GM19351 (cell line): ENCODE data around the gene C19orf47.
"Not testable (repeated sequence)": the region's sequence is repeated elsewhere in the genome, so short reads cannot be mapped to it uniquely, and the experiment has no call there.

Experiments
- ATAC-seq: cut with Tn5 transposase; IDR thresholded peaks from one replicate; pipeline ENCODE4 v1.9.1; 2021; ENCODE audit warnings: mild to moderate bottlenecking, moderate library complexity; ENCODE audit not compliant: unreplicated experiment

The C19orf47 gene

GRCh38 chr19:40377876-40378385 is 29.7 kb upstream of the C19orf47 start:
- no peak for ATAC-seq

DNA sequence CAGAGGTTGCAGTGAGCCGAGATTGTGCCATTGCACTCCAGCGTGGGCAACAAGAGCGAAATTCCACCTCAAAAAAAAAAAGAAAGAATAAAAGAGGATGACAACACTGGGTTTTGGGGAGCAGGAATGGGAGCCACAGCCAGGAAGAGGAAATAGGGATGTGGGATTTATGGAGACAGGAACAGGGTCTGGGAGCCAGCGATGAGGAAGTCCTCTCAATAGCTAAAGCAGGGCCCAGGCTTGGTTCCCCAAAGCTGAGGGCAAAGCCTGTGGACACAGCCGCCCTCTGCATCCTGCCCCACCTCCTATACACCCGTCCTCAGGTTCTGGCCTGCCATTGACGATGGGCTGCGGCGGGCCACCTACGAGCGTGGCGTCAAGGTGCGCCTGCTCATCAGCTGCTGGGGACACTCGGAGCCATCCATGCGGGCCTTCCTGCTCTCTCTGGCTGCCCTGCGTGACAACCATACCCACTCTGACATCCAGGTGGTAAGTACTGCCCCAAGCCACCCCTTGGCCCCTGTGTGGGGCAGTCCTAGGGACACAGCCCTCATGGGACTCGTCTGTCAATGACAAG is 28.2 kb upstream of the C19orf47 start:
- ATAC-seq: no peak

DNA sequence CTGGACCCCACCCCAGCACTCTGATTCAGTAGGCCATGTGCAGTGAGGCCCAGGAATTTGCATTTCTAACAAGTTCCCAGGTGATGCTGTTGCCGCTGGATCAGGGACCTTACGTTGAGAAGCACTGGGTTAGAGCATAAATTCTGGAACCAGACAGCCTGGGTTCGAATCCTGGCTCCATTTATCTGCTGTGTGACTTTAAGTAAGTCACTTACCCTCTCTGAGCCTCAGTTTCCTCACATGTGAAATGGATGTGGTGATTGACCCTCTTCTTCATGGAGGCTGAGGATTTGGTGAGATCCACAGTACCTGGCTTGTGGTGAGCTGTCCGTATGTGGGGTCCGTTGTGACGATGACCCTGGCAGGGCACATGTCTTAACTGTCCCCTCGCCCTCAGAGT is 25.9 kb upstream of the C19orf47 start:
- no peak for ATAC-seq

GRCh38 chr19:40371802-40372122 is 23.6 kb upstream of the C19orf47 start:
- no peak for ATAC-seq

DNA sequence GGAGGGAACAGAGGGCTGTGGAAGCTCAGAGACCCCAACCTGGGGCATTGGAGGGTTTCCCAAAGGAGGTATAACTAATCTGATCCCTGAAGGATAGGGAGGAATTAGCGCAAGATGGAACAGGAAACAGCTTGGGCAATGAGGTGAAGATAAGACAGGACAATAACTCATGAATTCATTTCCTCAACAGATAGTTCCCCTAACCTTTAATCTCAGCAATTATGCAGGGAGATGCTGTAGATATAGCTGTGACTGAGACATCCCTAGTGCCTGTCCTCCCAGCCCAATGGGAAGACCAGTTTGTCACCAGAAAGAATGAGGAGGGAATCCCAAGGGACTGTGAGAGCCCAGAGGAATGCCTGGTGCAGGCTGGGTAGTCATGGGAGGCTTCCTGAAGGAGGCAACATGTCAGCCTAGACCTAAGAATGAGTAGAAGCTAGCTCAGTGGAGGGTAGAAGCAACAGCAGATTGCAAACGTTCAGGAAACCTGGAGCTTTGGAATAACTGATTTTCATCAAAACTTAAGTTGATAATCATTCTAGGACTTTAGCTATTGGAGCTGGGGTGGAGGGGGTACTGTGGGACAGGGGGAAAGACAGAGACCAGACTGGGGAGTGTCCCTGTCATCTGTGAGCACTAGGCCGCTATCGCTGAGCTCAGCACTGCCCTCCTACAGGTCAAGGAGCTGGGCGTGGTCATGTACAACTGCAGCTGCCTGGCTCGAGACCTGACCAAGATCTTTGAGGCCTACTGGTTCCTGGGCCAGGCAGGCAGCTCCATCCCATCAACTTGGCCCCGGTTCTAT is 23.0 kb upstream of the C19orf47 start:
- no peak for ATAC-seq

- ATAC-seq: not testable (repeated sequence)
Measured at GRCh38 chr19:40370253-40370652, 22.1 kb upstream of the C19orf47 start.

DNA sequence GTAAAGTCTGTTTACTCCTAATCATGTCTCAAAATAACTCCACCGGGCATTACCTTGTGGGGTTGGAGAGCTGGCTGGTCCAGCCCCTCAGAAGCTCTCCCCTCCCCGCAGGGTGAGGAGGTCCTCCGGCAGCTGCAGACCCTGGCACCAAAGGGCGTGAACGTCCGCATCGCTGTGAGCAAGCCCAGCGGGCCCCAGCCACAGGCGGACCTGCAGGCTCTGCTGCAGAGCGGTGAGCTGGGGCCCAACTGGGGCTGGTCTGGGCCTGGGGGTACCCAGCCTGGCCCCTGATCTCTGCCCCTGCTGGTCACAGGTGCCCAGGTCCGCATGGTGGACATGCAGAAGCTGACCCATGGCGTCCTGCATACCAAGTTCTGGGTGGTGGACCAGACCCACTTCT is 21.6 kb upstream of the C19orf47 start:
- no peak for ATAC-seq

DNA sequence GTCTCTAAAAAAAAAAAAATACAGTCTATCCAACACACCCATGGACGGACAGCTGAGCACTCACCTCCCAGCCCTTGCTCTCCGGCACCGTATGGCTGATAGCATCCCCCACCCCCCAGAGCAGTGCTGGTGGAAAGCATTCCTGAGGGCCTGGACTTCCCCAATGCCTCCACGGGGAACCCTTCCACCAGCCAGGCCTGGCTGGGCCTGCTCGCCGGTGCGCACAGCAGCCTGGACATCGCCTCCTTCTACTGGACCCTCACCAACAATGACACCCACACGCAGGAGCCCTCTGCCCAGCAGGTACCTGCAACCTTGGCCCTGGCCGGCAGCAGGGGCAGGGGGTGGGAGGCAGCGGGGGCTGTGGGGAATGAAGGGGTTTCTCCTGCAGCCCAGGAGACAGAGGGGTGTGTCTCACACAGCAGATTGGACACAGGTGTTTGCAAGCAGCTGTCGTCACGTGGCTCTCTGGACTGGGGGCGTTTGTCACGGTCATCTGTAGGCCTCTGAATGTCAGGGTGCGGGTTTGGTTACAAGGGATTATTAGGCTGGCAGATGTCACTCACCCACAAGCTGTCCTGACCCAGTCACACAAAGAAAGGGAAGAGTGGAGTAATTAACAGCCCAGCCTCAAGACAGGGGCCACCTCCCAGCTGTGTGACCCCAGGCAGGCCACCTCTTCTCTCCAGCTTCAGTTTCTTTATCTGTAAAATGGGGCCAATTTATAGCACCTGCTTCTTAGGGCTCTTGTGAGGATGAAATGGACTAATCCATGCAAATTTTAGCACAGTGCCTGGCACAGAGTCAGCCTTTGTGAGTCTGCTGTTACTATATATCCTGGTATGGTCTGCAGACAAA is 19.6 kb upstream of the C19orf47 start:
- no peak for ATAC-seq

DNA sequence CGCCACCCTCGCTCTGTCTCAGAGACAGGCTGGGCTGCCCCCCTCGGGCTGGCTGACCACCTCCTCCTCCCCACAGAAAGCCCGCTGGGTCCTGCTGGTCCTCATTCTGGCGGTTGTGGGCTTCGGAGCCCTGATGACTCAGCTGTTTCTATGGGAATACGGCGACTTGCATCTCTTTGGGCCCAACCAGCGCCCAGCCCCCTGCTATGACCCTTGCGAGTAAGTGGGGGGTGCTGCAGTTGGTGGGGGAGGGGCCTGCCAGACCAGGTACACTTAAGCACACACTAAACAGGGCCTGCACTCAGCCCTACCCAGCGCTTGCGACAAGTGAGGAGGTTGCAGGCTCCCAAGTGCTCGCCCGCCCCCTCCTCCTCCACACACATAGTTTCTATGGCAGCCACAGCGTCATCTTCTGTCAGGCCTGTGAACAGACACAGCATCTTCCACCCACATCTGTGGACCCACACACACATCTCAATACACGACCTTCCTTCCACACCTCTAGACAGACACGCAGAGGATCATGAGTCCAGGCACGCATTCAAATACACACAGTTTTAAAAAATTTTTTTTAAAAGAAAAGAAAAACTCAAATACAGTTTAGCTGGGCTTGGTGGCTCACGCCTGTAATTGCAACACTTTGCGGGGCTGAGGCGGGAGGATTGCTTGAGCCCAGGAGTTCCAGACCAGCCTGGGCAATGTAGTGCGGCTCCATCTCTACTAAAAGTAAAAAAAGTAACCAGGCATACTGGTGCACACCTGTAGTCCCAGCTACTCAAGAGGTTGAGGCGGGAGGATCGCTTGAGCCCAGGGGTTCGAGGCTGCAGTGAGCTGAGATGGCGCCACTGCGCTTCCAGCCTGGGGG is 18.7 kb upstream of the C19orf47 start:
- no peak for ATAC-seq

DNA sequence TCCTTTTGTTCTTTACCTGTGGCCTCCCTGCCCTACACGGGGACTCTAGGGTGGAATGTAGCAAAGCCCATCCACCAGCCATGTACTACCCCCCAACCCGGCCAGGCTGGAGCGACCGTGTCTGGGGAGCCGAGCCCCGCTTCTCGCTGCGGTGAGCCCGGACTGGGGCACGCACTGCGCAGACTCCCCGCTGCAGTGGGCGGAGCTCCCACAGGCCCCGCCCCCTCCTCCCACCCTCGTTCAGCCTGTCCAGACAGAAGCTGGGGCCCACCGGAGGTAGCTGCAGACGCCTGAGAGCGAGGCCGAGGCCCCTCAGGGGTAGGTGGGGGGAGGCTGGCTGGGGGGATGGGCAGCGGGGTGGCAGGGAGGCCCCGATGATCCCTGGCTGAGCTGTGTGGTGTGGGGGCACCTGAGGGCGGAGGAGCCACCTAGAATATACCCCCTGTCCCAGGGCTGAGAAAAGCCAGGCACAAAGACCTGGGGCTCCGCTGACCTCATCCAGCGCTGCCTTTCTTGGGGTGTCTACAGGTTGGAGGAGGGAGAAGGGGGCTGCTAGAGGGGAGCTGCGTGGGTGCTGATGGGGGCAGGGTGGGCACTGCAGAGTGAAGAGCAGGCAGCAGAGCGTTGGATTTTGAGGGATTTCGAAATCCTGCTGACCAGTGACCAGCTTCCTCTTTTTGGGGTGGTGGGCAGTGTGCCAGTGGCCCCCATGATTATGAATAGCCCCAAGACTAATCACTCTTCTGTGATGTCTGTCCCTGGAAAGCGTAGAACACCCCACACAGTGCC is 17.6 kb upstream of the C19orf47 start:
- ATAC-seq: no peak

DNA sequence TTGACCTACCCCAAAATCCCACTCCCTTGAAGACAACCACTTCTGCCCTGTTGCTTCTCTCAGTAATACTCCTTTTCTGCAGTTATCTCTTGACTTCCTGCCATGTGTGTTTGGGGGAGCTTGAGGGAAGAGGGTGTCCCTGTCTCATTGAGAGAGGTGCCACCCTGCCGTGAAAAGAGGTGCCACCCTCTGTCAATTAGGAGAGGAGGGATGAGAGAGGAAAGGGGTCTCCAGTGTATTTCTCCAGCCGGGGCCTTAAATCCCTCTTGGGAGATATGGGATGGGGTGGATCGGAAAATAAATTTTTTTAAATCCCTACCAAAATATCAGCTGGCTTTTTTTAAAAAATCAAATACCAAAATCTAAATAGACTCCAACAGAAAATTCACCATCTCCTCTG is 16.8 kb upstream of the C19orf47 start:
- ATAC-seq: no peak

DNA sequence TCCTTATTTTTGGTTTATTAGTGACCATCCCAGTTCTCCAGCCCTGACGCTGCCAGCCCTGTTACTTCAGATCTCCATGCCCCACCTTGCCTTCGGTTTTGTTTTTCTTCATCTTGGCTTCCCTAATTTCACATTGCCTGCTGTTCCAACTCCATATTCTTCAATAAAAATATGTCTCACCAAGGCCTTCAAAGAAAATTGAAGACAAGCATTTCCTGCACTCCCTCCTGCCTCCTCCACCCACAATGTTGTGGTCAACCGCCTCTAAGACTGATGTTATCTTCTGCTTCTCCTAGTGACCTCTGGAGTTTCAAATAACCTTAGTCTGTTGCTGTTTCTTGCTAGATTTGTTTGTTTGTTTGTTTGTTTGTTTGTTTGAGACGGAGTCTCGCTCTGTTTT is 14.9 kb upstream of the C19orf47 start:
- no peak for ATAC-seq

DNA sequence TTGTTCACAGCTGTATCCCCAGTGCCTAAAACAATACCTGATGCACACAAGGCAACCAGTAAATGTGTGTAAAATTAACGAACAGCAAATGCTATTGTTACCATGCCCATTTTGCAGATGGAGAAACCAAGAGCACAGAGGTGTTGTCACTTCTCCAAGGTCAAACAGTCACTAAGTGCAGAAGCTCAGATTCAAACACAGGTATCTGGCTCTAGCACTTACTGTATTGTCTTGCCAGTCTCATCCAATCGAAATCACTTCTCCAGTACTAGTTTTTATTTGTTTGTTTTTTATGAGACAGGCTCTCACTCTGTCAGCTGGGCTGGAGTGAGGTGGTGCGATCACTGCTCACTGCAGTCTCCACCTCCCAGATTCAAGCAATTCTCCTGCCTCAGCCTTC is 14.0 kb upstream of the C19orf47 start:
- ATAC-seq: no peak

DNA sequence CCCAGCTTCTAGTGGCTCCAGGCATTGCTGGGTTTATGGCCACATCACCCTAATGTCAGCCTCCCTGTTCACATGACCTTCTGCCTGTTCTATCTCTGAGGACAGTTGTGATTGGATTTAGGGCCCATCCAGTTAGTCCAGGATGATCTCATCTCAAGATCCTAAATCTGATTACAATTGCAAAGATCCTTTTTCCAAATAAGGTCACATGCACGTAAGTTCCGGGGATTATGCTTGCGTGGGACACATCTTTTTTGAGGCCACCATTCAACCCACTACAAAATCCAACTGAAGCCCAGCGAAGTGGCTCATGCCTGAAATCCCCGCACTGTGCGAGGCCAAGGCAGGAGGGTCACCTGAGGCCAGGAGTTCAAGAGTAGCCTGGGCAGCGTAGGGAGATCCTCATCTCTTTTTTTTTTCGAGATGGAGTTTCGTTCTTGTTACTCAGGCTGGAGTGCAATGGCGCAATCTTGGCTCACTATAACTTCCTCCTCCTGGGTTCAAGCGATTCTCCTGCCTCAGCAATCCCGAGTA is 12.6 kb upstream of the C19orf47 start:
- no peak for ATAC-seq

DNA sequence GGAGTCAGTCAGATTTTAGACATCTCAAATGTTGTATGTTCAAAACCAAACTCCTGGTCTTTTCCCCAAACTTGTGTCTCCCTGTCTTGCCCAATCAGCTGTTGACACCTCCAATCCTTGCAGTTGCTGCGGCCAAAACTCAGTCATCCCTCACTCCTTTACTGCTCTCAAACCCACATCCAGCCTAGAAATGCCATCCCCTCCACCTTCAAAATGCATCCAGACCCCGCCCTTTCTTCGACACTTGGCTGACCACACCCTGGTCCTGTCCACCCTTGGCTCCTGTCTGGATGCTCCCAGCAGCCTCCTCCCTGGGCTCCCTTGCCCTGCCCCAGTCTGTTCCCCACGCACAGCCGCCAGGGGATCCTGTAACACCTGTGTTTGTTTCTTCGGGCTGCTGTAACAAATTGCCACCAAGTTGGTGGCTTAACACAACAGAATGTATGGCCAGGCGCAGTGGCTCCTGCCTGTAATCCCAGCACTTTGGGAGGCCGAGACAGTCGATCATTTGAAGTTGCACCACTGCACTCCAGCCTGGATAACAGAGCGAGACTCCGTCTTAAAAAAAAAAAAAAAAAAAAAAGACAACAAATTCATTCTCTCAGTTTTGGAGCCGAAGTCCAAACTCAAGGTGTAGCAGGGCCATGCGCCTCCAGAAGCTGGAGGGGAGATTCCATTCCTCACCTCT is 12.0 kb upstream of the C19orf47 start:
- ATAC-seq: no peak

GRCh38 chr19:40358773-40359172 is 10.6 kb upstream of the C19orf47 start:
- no peak for ATAC-seq

DNA sequence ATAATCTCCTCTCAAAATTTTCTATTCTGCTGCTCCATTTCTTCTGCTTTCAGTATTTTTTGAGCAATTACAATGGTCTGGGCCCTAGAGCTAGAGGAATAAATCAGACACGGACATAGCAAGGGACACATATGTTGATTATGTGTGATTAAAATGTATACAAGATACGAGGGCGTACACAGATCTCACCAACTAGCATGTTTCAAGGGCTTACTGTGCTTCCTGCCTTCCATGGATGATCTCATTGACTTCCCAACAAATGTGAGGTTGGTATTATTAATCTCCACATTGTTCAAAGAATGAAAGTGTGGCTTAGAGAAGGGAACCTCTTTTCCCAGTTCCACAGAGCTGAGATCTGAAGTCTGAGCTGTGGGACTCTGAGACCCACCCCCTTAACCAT is 9.4 kb upstream of the C19orf47 start:
- no peak for ATAC-seq

GRCh38 chr19:40356681-40357595 is 8.7 kb upstream of the C19orf47 start:
- no peak for ATAC-seq
